ENCODE data around the gene PDLIM5. TPM values are rescaled to one million over a fixed set of nuclear protein-coding genes. Genes with fewer than 3 reads are reported as not detected.

Gene PDLIM5
- total and polyA plus RNA-seq, 4 donors: 20.4 to 93.4 (median 59.8) TPM

DNA sequence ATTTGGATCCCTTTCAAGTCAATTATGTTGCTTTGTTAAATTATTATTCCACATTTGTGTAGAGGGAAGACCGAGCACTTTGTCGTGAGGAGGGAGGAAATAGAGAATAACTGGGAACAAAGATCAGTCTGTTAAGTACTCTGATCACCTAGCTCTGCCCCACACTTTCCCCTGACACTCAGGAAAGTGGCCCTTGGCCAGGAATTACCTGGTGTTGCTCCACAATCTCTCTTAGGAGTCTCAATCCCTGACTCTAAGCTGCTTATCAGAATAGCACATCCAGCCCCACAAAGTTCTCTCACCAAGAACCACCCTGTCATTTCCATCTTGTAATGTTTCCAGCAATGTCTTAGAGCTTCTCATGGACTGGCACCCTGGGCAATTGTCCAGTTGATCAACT is 222.2 kb downstream of the PDLIM5 start:
- no peak for ATAC-seq (ENCODE audit: insufficient read depth, low FRiP score)
- Histone ChIP-seq H3K4me1 (ENCODE audit: control insufficient read depth in 5 of 5, insufficient read depth in 5 of 5, low read length in 5 of 5) (no peaks in the 10 kb centered on the region), H3K27me3 (ENCODE audit: control insufficient read depth in 3 of 3, insufficient read depth in 3 of 3, low read length in 2 of 3) (no peaks in the 10 kb centered on the region), H3K9ac (ENCODE audit: insufficient read depth in 1 of 2, low read length in 2 of 2) (no peak overlapping the region), H3K4me3 (no peak overlapping the region), H3K27ac (ENCODE audit: low read depth in 1 of 2, low read length in 1 of 2) (no peak overlapping the region), H3K9me3 (ENCODE audit: control insufficient read depth in 4 of 4, insufficient read depth in 3 of 4, low read length in 3 of 4) (peaks cover 0 to 2% (median 0%) of the 10 kb centered on the region in 4 donors), H3K36me3 (ENCODE audit: control insufficient read depth in 4 of 4, insufficient read depth in 4 of 4, low read length in 4 of 4) (no peaks in the 10 kb centered on the region)
- WGBS, 2 donors: 70 to 83% methylated on average over 2 of the region's 2 CpGs
- no peak for DNase-seq
- TF ChIP-seq, protein P1, sequence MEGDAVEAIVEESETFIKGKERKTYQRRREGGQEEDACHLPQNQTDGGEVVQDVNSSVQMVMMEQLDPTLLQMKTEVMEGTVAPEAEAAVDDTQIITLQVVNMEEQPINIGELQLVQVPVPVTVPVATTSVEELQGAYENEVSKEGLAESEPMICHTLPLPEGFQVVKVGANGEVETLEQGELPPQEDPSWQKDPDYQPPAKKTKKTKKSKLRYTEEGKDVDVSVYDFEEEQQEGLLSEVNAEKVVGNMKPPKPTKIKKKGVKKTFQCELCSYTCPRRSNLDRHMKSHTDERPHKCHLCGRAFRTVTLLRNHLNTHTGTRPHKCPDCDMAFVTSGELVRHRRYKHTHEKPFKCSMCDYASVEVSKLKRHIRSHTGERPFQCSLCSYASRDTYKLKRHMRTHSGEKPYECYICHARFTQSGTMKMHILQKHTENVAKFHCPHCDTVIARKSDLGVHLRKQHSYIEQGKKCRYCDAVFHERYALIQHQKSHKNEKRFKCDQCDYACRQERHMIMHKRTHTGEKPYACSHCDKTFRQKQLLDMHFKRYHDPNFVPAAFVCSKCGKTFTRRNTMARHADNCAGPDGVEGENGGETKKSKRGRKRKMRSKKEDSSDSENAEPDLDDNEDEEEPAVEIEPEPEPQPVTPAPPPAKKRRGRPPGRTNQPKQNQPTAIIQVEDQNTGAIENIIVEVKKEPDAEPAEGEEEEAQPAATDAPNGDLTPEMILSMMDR (IDR thresholded peaks at IDR 0.05; ENCODE audit: control extremely low read depth, extremely low read depth): no peak

DNA sequence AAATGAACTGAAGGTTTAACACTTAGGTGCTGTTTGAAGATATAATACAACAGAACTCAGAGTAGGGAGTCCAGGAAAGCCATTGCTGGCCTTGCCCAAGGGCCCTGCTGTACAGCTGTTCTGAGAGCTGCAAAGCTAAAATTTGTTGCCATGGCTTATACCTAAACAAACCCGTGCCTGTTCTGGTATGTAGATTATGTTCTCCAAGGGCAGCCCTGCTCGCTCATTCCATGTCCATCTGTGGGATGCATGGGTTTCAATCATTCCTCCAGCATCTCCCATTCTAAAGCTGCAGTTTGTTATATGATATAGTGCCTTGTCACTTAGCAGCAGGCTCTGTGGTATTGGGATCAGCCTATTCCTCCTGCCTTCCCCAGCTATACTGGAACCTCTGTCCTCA is 225.2 kb downstream of the PDLIM5 start:
- no peak overlapping the region for H3K27ac ChIP-seq (ENCODE audit: low read depth in 1 of 2, low read length in 1 of 2)
- H3K4me3 ChIP-seq: no peak overlapping the region
- DNase-seq (peak in 1 of 3 donors; percentile 12), ATAC-seq (ENCODE audit: insufficient read depth, low FRiP score) (no peak)
- 58 to 68% methylated on average over 2 of the region's 2 CpGs for WGBS, 2 donors
- H3K27me3 ChIP-seq (ENCODE audit: control insufficient read depth in 3 of 3, insufficient read depth in 3 of 3, low read length in 2 of 3): no peaks in the 10 kb centered on the region
- no peaks in the 10 kb centered on the region for H3K4me1 ChIP-seq (ENCODE audit: control insufficient read depth in 5 of 5, insufficient read depth in 5 of 5, low read length in 5 of 5)
- no peaks in the 10 kb centered on the region for H3K36me3 ChIP-seq (ENCODE audit: control insufficient read depth in 4 of 4, insufficient read depth in 4 of 4, low read length in 4 of 4)
- H3K9me3 ChIP-seq (ENCODE audit: control insufficient read depth in 4 of 4, insufficient read depth in 3 of 4, low read length in 3 of 4): peaks cover 0 to 2% (median 0%) of the 10 kb centered on the region in 4 donors
- TF ChIP-seq, protein P1 (IDR thresholded peaks at IDR 0.05; ENCODE audit: control extremely low read depth, extremely low read depth): no peak
- H3K9ac ChIP-seq (ENCODE audit: insufficient read depth in 1 of 2, low read length in 2 of 2): no peak overlapping the region

DNA sequence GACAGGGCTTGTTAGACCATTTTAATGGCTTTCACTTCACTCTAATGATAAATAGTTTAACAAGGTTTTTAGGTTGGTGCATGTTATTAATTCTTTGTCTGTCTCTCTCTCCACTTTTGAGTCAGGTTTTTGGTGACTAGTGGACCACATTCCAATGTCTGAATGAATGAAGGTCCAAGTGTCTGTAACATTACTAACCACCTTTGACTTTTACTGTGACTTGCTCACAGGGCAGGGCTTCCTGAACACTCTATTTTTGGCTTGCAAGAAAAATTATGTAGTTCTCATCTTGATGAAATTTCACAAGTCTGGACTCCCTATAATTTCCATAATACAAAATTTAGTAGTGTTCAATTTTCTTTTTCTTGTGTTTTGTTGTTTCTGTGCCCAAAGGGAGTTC is 227.2 kb downstream of the PDLIM5 start:
- Histone ChIP-seq H3K27ac (ENCODE audit: low read depth in 1 of 2, low read length in 1 of 2) (no peak overlapping the region), H3K27me3 (ENCODE audit: control insufficient read depth in 3 of 3, insufficient read depth in 3 of 3, low read length in 2 of 3) (no peaks in the 10 kb centered on the region), H3K4me3 (no peak overlapping the region), H3K9me3 (ENCODE audit: control insufficient read depth in 4 of 4, insufficient read depth in 3 of 4, low read length in 3 of 4) (peaks cover 0 to 2% (median 0%) of the 10 kb centered on the region in 4 donors), H3K36me3 (ENCODE audit: control insufficient read depth in 4 of 4, insufficient read depth in 4 of 4, low read length in 4 of 4) (no peaks in the 10 kb centered on the region), H3K9ac (ENCODE audit: insufficient read depth in 1 of 2, low read length in 2 of 2) (no peak overlapping the region), H3K4me1 (ENCODE audit: control insufficient read depth in 5 of 5, insufficient read depth in 5 of 5, low read length in 5 of 5) (no peaks in the 10 kb centered on the region)
- DNase-seq (no peak), ATAC-seq (ENCODE audit: insufficient read depth, low FRiP score) (no peak)
- TF ChIP-seq, protein P1 (IDR thresholded peaks at IDR 0.05; ENCODE audit: control extremely low read depth, extremely low read depth): no peak

DNA sequence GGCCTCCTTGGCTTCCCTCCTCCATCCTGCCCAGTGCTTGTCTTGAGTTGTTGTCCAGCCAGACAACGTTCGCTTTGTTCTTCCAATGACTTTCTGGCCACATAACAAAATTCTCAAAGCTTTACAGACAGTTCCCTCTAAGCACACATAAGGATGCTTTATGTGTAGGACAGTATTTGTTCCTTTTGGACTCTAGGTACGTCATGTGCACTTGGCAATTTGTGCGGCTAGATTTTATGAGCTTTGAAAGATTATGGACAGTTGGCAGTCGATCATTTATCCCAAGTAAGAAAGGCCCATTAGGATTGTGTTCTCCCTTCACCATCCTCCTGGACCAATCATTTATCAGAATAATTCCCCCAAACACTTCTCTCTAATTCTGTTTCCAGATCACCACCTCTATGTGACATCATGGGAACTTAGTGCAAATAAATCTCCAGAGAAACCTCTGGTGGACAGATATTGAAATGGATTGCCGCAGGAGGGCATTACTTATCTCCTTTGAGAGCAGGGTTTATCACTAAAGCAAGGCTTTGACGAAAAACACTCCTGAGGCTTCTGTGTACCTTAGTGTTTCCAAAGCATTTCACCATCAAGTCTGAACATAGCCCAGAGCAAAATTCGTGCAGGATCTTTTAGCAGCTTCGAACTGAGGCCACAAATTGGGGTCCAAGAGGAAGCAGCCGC is 228.6 kb downstream of the PDLIM5 start:
- 77 to 84% methylated on average over 10 of the region's 10 CpGs for WGBS, 2 donors
- H3K36me3 ChIP-seq (ENCODE audit: control insufficient read depth in 4 of 4, insufficient read depth in 4 of 4, low read length in 4 of 4): no peaks in the 10 kb centered on the region
- DNase-seq: no peak
- no peaks in the 10 kb centered on the region for H3K4me1 ChIP-seq (ENCODE audit: control insufficient read depth in 5 of 5, insufficient read depth in 5 of 5, low read length in 5 of 5)
- TF ChIP-seq, protein P1 (IDR thresholded peaks at IDR 0.05; ENCODE audit: control extremely low read depth, extremely low read depth): no peak
- H3K4me3 ChIP-seq: no peak overlapping the region
- no peak for ATAC-seq (ENCODE audit: insufficient read depth, low FRiP score)
- H3K9me3 ChIP-seq (ENCODE audit: control insufficient read depth in 4 of 4, insufficient read depth in 3 of 4, low read length in 3 of 4): peaks cover 0 to 2% (median 0%) of the 10 kb centered on the region in 4 donors
- no peaks in the 10 kb centered on the region for H3K27me3 ChIP-seq (ENCODE audit: control insufficient read depth in 3 of 3, insufficient read depth in 3 of 3, low read length in 2 of 3)
- no peak overlapping the region for H3K9ac ChIP-seq (ENCODE audit: insufficient read depth in 1 of 2, low read length in 2 of 2)
- H3K27ac ChIP-seq (ENCODE audit: low read depth in 1 of 2, low read length in 1 of 2): no peak overlapping the region

Data from lung (tissue), 12 donors.